Left ventricle myocardium inferior (tissue), 1 donor: Measurements from ENCODE around the gene LFNG. TPM values are rescaled to one million over a fixed set of nuclear protein-coding genes. Genes with fewer than 3 reads are reported as not detected.
"Not testable (repeated sequence)": the region's sequence is repeated elsewhere in the genome, so short reads cannot be mapped to it uniquely, and the experiment has no call there.

Experiments used
- DNase-seq: peaks from one replicate; pipeline ENCODE4 v3.0.0-alpha.2; 2020
- H3K27ac ChIP-seq: fragments of 200-600 bp; replicated peaks from 2 replicates; pipeline ENCODE4 v1.8.0; 2021
- H3K27me3 ChIP-seq: fragments of 200-600 bp; 2 replicates; pipeline ENCODE4 v1.8.0; 2021; ENCODE audit warnings: low read depth
- H3K36me3 ChIP-seq: fragments of 200-600 bp; 2 replicates; pipeline ENCODE4 v1.8.0; 2021
- H3K4me1 ChIP-seq: fragments of 200-600 bp; 2 replicates; pipeline ENCODE4 v1.8.0; 2021
- H3K4me3 ChIP-seq: fragments of 200-600 bp; 2 replicates; pipeline ENCODE4 v1.8.0; 2021; ENCODE audit warnings: mild to moderate bottlenecking, moderate library complexity
- H3K9me3 ChIP-seq: fragments of 200-600 bp; replicated peaks from 2 replicates; pipeline ENCODE4 v1.8.0; 2021
- CTCF ChIP-seq: fragments of 200-600 bp; IDR thresholded peaks from 2 replicates; pipeline ENCODE4 v1.8.0; 2021; ENCODE audit warnings: antibody characterized with exemption, mild to moderate bottlenecking, borderline replicate concordance
- intact Hi-C: fragments of 100-400 bp; cut with micrococcal nuclease; formaldehyde crosslinking; loops from one replicate; pipeline ENCODE4 v1.11.0; 2022
- total RNA-seq: library from RNA; stranded (reverse); fragmentation: NEBNext Ultra II Directional; extraction: Animal tissue kit (Norgen Biotek cat#: 25700); gene quantifications from one replicate; pipeline ENCODE4 v1.2.1, GENCODE V29; 2021
- donor health status: DM: no; HTN: yes; CAD: no; lungs with severe emphysema.

The LFNG gene
- total RNA-seq, 1 donor from 2014 or later = 5.2 TPM

GRCh38 chr7:2535872-2536627 is 16.5 kb downstream of the LFNG start:
- not testable (repeated sequence) for DNase-seq, H3K9me3 ChIP-seq

GRCh38 chr7:2537981-2538851 is 18.6 kb downstream of the LFNG start:
- Histone ChIP-seq H3K4me3 (no peak overlapping the region), H3K9me3 (no peaks in the 10 kb centered on the region), H3K4me1 (no peaks in the 10 kb centered on the region), H3K27ac (no peak overlapping the region), H3K27me3 (no peaks in the 10 kb centered on the region), H3K36me3 (peaks cover 53% of the 10 kb centered on the region)
- no peak for TF ChIP-seq CTCF
- no peak for DNase-seq
- intact Hi-C loops = no loop called here

More at GRCh38 chr7:2535872-2536627, 16.5 kb downstream of the LFNG start:
- H3K27ac ChIP-seq, H3K4me1 ChIP-seq, H3K4me3 ChIP-seq, intact Hi-C loops, H3K27me3 ChIP-seq: not testable (repeated sequence)
- H3K36me3 ChIP-seq = peaks cover 33% of the 10 kb centered on the region

GRCh38 chr7:2539031-2539911 is 19.7 kb downstream of the LFNG start:
- Histone ChIP-seq H3K27ac (no peak overlapping the region), H3K4me3 (no peak overlapping the region), H3K36me3 (peaks cover 64% of the 10 kb centered on the region), H3K4me1 (no peaks in the 10 kb centered on the region), H3K27me3 (no peaks in the 10 kb centered on the region), H3K9me3 (no peaks in the 10 kb centered on the region)
- intact Hi-C loops = no loop called here
- no peak for DNase-seq
- no peak for TF ChIP-seq CTCF

- Histone ChIP-seq H3K4me1 (no peaks in the 10 kb centered on the region), H3K36me3 (peaks cover 72% of the 10 kb centered on the region), H3K27ac (no peak overlapping the region), H3K9me3 (no peaks in the 10 kb centered on the region), H3K27me3 (no peaks in the 10 kb centered on the region), H3K4me3 (no peak overlapping the region)
- intact Hi-C loops = no loop called here
- TF ChIP-seq CTCF = no peak
- no peak for DNase-seq
Measured at GRCh38 chr7:2540133-2540532, 20.6 kb downstream of the LFNG start.

GRCh38 chr7:2540641-2541051 is 21.1 kb downstream of the LFNG start:
- no peak for TF ChIP-seq CTCF
- Histone ChIP-seq H3K4me1 (no peaks in the 10 kb centered on the region), H3K36me3 (peaks cover 77% of the 10 kb centered on the region), H3K27ac (no peak overlapping the region), H3K9me3 (no peaks in the 10 kb centered on the region), H3K4me3 (no peak overlapping the region), H3K27me3 (no peaks in the 10 kb centered on the region)
- DNase-seq = no peak
- intact Hi-C loops = no loop called here
